Measurements from ENCODE around the gene MAP7D1. TPM values are rescaled to one million over a fixed set of nuclear protein-coding genes. Genes with fewer than 3 reads are reported as not detected.

MAP7D1 gene
- total and polyA plus RNA-seq, 4 experiments from 2014 or later: 4.1 to 222 (median 145) TPM

GRCh38 chr1:36166136-36166535 is 10.2 kb downstream of the MAP7D1 start:
- POLR2A ChIA-PET (ENCODE audit: partially characterized antibody): interaction anchor here (0.6 to 3.2 kb wide), 4 partner anchors 10 to 22 kb away, joined by 3 to 18 read pairs (median 10); partner anchors contain the start of gene MAP7D1

GRCh38 chr1:36166938-36167905 is 11.3 kb downstream of the MAP7D1 start:
- intact Hi-C loops (cut with micrococcal nuclease): no loop called here
- Mint-ChIP-seq H3K36me3 (peaks cover 34 to 59% of the 10 kb centered on the region in 2 donors), H3K27ac (peak overlapping the region; percentile 50 to 90 (median 87)), H3K4me3 (peak overlapping the region in 1 of 8 donors; percentile 4), H3K9me3 (no peaks in the 10 kb centered on the region), H3K27me3 (no peaks in the 10 kb centered on the region), H3K4me1 (peaks cover 39 to 66% (median 50%) of the 10 kb centered on the region in 4 donors)
- Histone ChIP-seq H3K9me3 (ENCODE audit: control insufficient read depth in 1 of 2, low read length in 2 of 2) (no peaks in the 10 kb centered on the region), H3K27me3 (ENCODE audit: insufficient read depth, low read length) (no peaks in the 10 kb centered on the region), H3K4me1 (ENCODE audit: insufficient read depth, low read length) (peaks cover 42% of the 10 kb centered on the region), H3K27ac (ENCODE audit: low read depth, low read length) (no peak overlapping the region), H3K36me3 (ENCODE audit: insufficient read depth, low read length) (peaks cover 29% of the 10 kb centered on the region), H3K4me3 (ENCODE audit: low read length in 2 of 2) (no peak overlapping the region)
- POLR2A ChIA-PET (ENCODE audit: partially characterized antibody): interaction anchor here (0.6 to 3.2 kb wide), 4 partner anchors 11 to 20 kb away, joined by 3 to 18 read pairs (median 10); partner anchors contain the start of gene MAP7D1
- DNase-seq: no peak
- CTCF ChIA-PET (ENCODE audit: partially characterized antibody): interaction anchor here (1.1 to 5.0 kb wide), 4 partner anchors 16 to 154 kb away, joined by 3 to 40 read pairs (median 16); partner anchors contain the start of gene TRAPPC3

More at GRCh38 chr1:36166136-36166535, 10.2 kb downstream of the MAP7D1 start:
- no peaks in the 10 kb centered on the region for H3K9me3 ChIP-seq (ENCODE audit: control insufficient read depth in 1 of 2, low read length in 2 of 2)
- H3K4me1 Mint-ChIP-seq: peaks cover 49 to 73% (median 61%) of the 10 kb centered on the region in 4 donors
- peaks cover 26 to 56% of the 10 kb centered on the region in 2 donors for H3K36me3 Mint-ChIP-seq
- no peak for DNase-seq
- H3K4me3 Mint-ChIP-seq: peak overlapping the region in 1 of 8 donors; percentile 17
- peaks cover 0 to 1% (median 0%) of the 10 kb centered on the region in 8 donors for H3K9me3 Mint-ChIP-seq
- H3K27ac Mint-ChIP-seq: peak overlapping the region in 5 of 7 donors; percentile 50 to 88 (median 85)
- H3K27ac ChIP-seq (ENCODE audit: low read depth, low read length): no peak overlapping the region
- intact Hi-C loops (cut with micrococcal nuclease): no loop called here
- H3K27me3 ChIP-seq (ENCODE audit: insufficient read depth, low read length): no peaks in the 10 kb centered on the region
- H3K27me3 Mint-ChIP-seq: no peaks in the 10 kb centered on the region
- CTCF ChIA-PET (ENCODE audit: partially characterized antibody): interaction anchor here (3.0 to 7.2 kb wide), 4 partner anchors 16 to 22 kb away, joined by 6 to 97 read pairs (median 33); partner anchors contain the start of gene TRAPPC3
- peaks cover 21% of the 10 kb centered on the region for H3K36me3 ChIP-seq (ENCODE audit: insufficient read depth, low read length)
- H3K4me1 ChIP-seq (ENCODE audit: insufficient read depth, low read length): peaks cover 53% of the 10 kb centered on the region
- no peak overlapping the region for H3K4me3 ChIP-seq (ENCODE audit: low read length in 2 of 2)

- Histone ChIP-seq H3K36me3 (ENCODE audit: insufficient read depth, low read length) (peaks cover 42% of the 10 kb centered on the region), H3K4me1 (ENCODE audit: insufficient read depth, low read length) (peaks cover 29% of the 10 kb centered on the region), H3K27me3 (ENCODE audit: insufficient read depth, low read length) (no peaks in the 10 kb centered on the region), H3K9me3 (ENCODE audit: control insufficient read depth in 1 of 2, low read length in 2 of 2) (no peaks in the 10 kb centered on the region), H3K27ac (ENCODE audit: low read depth, low read length) (peak overlapping the region; percentile 18), H3K4me3 (ENCODE audit: low read length in 2 of 2) (no peak overlapping the region)
- Mint-ChIP-seq H3K27me3 (no peaks in the 10 kb centered on the region), H3K36me3 (peaks cover 34 to 62% of the 10 kb centered on the region in 2 donors), H3K4me3 (peak overlapping the region in 2 of 8 donors; percentile 3 to 33), H3K4me1 (peaks cover 29 to 53% (median 41%) of the 10 kb centered on the region in 4 donors), H3K9me3 (no peaks in the 10 kb centered on the region), H3K27ac (peak overlapping the region; percentile 53 to 94 (median 80))
- ChIA-PET CTCF (ENCODE audit: partially characterized antibody) (interaction anchor here (1.1 to 5.0 kb wide), 3 partner anchors 8 to 20 kb away, joined by 3 to 26 read pairs (median 20); partner anchors contain the start of gene TRAPPC3), POLR2A (ENCODE audit: partially characterized antibody) (interaction anchor here (1.1 to 4.9 kb wide), 2 partner anchors 13 to 18 kb away, joined by 5 to 20 read pairs; partner anchors contain the start of genes MAP7D1 and TRAPPC3)
- intact Hi-C loops (cut with micrococcal nuclease): no loop called here
- no peak for DNase-seq
These were observed 12.6 kb downstream of the MAP7D1 start for GRCh38 chr1:36168514-36168913.

- Histone ChIP-seq H3K27ac (ENCODE audit: low read depth, low read length) (no peak overlapping the region), H3K36me3 (ENCODE audit: insufficient read depth, low read length) (peaks cover 64% of the 10 kb centered on the region), H3K4me1 (ENCODE audit: insufficient read depth, low read length) (peaks cover 18% of the 10 kb centered on the region), H3K4me3 (ENCODE audit: low read length in 2 of 2) (no peak overlapping the region), H3K9me3 (ENCODE audit: control insufficient read depth in 1 of 2, low read length in 2 of 2) (no peaks in the 10 kb centered on the region), H3K27me3 (ENCODE audit: insufficient read depth, low read length) (no peaks in the 10 kb centered on the region)
- Mint-ChIP-seq H3K27ac (peak overlapping the region in 5 of 7 donors; percentile 24 to 83 (median 70)), H3K27me3 (no peaks in the 10 kb centered on the region), H3K4me1 (peaks cover 25 to 46% (median 31%) of the 10 kb centered on the region in 4 donors), H3K9me3 (no peaks in the 10 kb centered on the region), H3K36me3 (peaks cover 36 to 74% of the 10 kb centered on the region in 2 donors), H3K4me3 (no peak overlapping the region)
- intact Hi-C loops (cut with micrococcal nuclease): no loop called here
- POLR2A ChIA-PET (ENCODE audit: partially characterized antibody): interaction anchor here (0.9 to 4.9 kb wide), 5 partner anchors 8 to 52 kb away, joined by 3 to 20 read pairs (median 10); partner anchors contain the start of gene TRAPPC3
- DNase-seq: no peak
- CTCF ChIA-PET (ENCODE audit: partially characterized antibody): interaction anchor here (1.4 to 5.0 kb wide), 3 partner anchors 9 to 20 kb away, joined by 6 to 26 read pairs (median 20); partner anchors contain the start of gene TRAPPC3
These were observed 14.9 kb downstream of the MAP7D1 start for GRCh38 chr1:36170643-36171412.

GRCh38 chr1:36172017-36172747 is 16.2 kb downstream of the MAP7D1 start:
- no peak for DNase-seq
- Histone ChIP-seq H3K27ac (ENCODE audit: low read depth, low read length) (no peak overlapping the region), H3K36me3 (ENCODE audit: insufficient read depth, low read length) (peaks cover 73% of the 10 kb centered on the region), H3K9me3 (ENCODE audit: control insufficient read depth in 1 of 2, low read length in 2 of 2) (no peaks in the 10 kb centered on the region), H3K4me1 (ENCODE audit: insufficient read depth, low read length) (peaks cover 7% of the 10 kb centered on the region), H3K4me3 (ENCODE audit: low read length in 2 of 2) (no peak overlapping the region), H3K27me3 (ENCODE audit: insufficient read depth, low read length) (no peaks in the 10 kb centered on the region)
- Mint-ChIP-seq H3K27me3 (no peaks in the 10 kb centered on the region), H3K4me1 (peaks cover 14 to 33% (median 20%) of the 10 kb centered on the region in 4 donors), H3K36me3 (peaks cover 29 to 66% of the 10 kb centered on the region in 2 donors), H3K9me3 (no peaks in the 10 kb centered on the region), H3K4me3 (no peak overlapping the region), H3K27ac (peak overlapping the region in 4 of 7 donors; percentile 42 to 74 (median 54))
- POLR2A ChIA-PET (ENCODE audit: partially characterized antibody): interaction anchor here (0.5 to 4.9 kb wide), 8 partner anchors 10 to 352 kb away, joined by 3 to 20 read pairs (median 8); partner anchors contain the start of genes MAP7D1 and TRAPPC3
- CTCF ChIA-PET (ENCODE audit: partially characterized antibody): interaction anchor here (1.2 to 2.5 kb wide), 2 partner anchors 16 to 23 kb away, joined by 3 to 6 read pairs; partner anchors contain the start of gene TRAPPC3
- intact Hi-C loops (cut with micrococcal nuclease): no loop called here

- CTCF ChIA-PET (ENCODE audit: partially characterized antibody): interaction anchor here (0.8 to 2.5 kb wide), 3 partner anchors 13 to 24 kb away, joined by 3 to 6 read pairs (median 3); partner anchors contain the start of gene TRAPPC3
- POLR2A ChIA-PET (ENCODE audit: partially characterized antibody): interaction anchor here (1.1 to 4.9 kb wide), 5 partner anchors 10 to 23 kb away, joined by 4 to 20 read pairs (median 10); partner anchors contain the start of genes MAP7D1 and TRAPPC3
These were observed 17.0 kb downstream of the MAP7D1 start for GRCh38 chr1:36172983-36173382.

More at GRCh38 chr1:36172983-36173382, 17.0 kb downstream of the MAP7D1 start:
- Mint-ChIP-seq H3K27ac (peak overlapping the region in 2 of 7 donors; percentile 42 to 67), H3K4me3 (no peak overlapping the region), H3K27me3 (no peaks in the 10 kb centered on the region), H3K9me3 (no peaks in the 10 kb centered on the region), H3K4me1 (peaks cover 13 to 27% (median 18%) of the 10 kb centered on the region in 4 donors), H3K36me3 (peaks cover 29 to 68% of the 10 kb centered on the region in 2 donors)
- H3K4me3 ChIP-seq (ENCODE audit: low read length in 2 of 2): no peak overlapping the region
- no peak for DNase-seq
- no peak overlapping the region for H3K27ac ChIP-seq (ENCODE audit: low read depth, low read length)
- no peaks in the 10 kb centered on the region for H3K27me3 ChIP-seq (ENCODE audit: insufficient read depth, low read length)
- no peaks in the 10 kb centered on the region for H3K4me1 ChIP-seq (ENCODE audit: insufficient read depth, low read length)
- intact Hi-C loops (cut with micrococcal nuclease): no loop called here
- H3K36me3 ChIP-seq (ENCODE audit: insufficient read depth, low read length): peaks cover 75% of the 10 kb centered on the region
- no peaks in the 10 kb centered on the region for H3K9me3 ChIP-seq (ENCODE audit: control insufficient read depth in 1 of 2, low read length in 2 of 2)

Data from CD4-positive, alpha-beta memory T cell (primary cell).